Dendritic cell treated with granulocyte-macrophage colony-stimulating factor and Interleukin-4, amounts not matched to agents 40 ng/mL and 50 ng/mL, for 4 days (primary cell): Measurements from ENCODE around the gene KLHL18.
"Not testable (repeated sequence)": the region's sequence is repeated elsewhere in the genome, so short reads cannot be mapped to it uniquely, and the experiment has no call there.

ENCODE experiments used
- H3K27ac Mint-ChIP-seq: one replicate; pipeline ENCODE4 v1.8.0; 2022; ENCODE audit warnings: mild to moderate bottlenecking, mixed read lengths
- H3K27me3 Mint-ChIP-seq: one replicate; pipeline ENCODE4 v1.8.0; 2022; ENCODE audit warnings: mild to moderate bottlenecking, mixed read lengths
- H3K36me3 Mint-ChIP-seq: one replicate; pipeline ENCODE4 v1.8.0; 2022; ENCODE audit warnings: low read depth, mixed read lengths
- H3K4me1 Mint-ChIP-seq: one replicate; pipeline ENCODE4 v1.8.0; 2022; ENCODE audit warnings: low read depth, mixed read lengths
- H3K4me3 Mint-ChIP-seq: one replicate; pipeline ENCODE4 v1.8.0; 2022; ENCODE audit warnings: mild to moderate bottlenecking, moderate library complexity, mixed read lengths
- H3K9me3 Mint-ChIP-seq: one replicate; pipeline ENCODE4 v1.8.0; 2022; ENCODE audit warnings: mixed read lengths
- intact Hi-C: fragments of 100-400 bp; cut with micrococcal nuclease; formaldehyde crosslinking; loops from one replicate; pipeline ENCODE4 v1.15.0; 2022

KLHL18 gene

GRCh38 chr3:47282424-47283192 is at the start of gene KLHL18, which contains the start of gene KIF9:
TSS of gene KLHL18 (plus strand) at chr3:47282944. CDS start at chr3:47282966, 22 bp downstream.
TSS of gene KIF9 (minus strand) at chr3:47282799. CDS start at chr3:47277374, 5,425 bp downstream.
- peak within 1 kb of the TSS; percentile 93 for H3K27ac Mint-ChIP-seq
- intact Hi-C loops: loop anchor here (2.0 kb wide), 3 partner anchors 32 to 98 kb away; partner anchors contain the start of gene PTPN23
- peak within 1 kb of the TSS; percentile 98 for H3K4me3 Mint-ChIP-seq
- no peaks in the 10 kb centered on the region for H3K27me3 Mint-ChIP-seq
- peaks cover 55% of the 10 kb centered on the region for H3K4me1 Mint-ChIP-seq
- H3K9me3 Mint-ChIP-seq: no peaks in the 10 kb centered on the region
- peaks cover 32% of the 10 kb centered on the region for H3K36me3 Mint-ChIP-seq

DNA sequence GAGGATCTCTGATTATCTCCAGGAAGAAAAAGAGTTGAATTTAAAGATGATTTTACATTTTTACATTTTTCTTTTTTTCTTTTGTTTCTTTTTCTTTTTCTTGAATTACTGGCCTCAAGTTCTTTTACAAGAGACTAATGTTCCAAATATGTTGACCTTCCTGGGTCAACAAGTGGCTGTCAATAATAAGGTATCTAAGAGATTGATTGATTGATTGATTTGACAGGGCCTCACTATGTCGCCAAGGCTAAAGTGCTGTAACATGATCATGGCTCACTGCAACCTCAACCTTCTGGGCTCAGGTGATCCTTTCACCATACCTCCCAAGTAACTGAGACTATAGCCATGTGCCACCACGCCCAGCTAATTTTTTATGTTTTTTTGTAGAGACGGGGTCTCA is 44.7 kb upstream of the KLHL18 start:
- intact Hi-C loops: no loop called here
- Mint-ChIP-seq H3K36me3 (no peaks in the 10 kb centered on the region), H3K4me3 (no peak overlapping the region), H3K4me1 (peaks cover under 1% of the 10 kb centered on the region), H3K27ac (no peak overlapping the region), H3K27me3 (no peaks in the 10 kb centered on the region), H3K9me3 (no peaks in the 10 kb centered on the region)

DNA sequence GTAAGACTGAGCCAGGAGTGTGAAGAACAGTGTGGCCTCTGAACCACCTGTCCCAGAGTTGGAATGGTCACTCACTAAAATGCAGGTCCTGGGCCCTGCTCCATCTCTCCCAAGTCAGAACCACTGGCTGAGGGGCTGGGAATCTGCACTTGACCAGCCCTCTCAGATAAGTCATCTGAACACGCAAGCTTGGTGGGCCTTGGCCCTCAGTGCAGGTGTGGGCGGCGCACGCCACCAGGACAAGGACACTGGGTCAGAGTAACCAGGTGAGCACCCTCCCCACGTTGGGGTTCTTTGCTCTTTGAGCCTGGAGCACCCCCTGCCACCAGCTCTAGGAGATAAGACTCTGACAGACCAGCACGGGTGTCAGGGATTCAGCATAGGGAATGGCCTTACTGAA is 42.8 kb upstream of the KLHL18 start:
- intact Hi-C loops: no loop called here
- Mint-ChIP-seq H3K9me3 (no peaks in the 10 kb centered on the region), H3K4me3 (no peak overlapping the region), H3K4me1 (peaks cover 13% of the 10 kb centered on the region), H3K36me3 (no peaks in the 10 kb centered on the region), H3K27ac (no peak overlapping the region), H3K27me3 (no peaks in the 10 kb centered on the region)

DNA sequence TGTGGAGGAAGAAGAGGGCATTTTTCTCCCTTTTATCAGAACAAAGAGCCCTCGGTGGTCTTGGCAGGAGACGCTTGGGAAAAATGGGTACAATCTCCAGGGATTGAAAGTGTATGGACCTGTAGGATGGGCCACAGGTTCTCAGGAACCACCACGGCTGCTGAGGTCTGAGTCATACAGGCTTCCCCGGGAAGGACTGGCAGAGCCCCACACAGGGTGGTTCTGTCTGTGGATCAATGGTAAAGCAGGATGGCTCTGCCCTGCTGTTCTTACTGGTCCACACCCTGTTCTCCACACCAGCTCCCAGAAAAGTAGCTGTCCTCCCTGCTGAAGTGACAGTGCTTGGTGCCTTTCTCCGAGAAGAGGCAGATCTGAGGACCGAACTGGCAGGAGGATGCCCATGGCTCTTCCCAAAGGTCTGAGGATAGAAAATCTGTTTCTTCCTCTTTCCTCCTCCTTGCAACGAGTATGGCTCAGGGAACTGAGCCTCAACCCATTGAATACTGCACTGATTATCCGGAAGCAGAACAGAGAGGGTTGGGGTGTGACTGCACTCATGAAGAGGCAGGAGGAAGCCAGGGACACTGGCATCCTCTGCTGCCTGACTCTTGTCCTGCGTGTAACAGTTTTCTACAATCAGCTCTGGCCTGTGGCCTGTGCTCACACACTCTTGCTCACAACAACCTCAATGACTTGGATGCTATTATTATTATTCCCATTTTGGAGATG is 39.2 kb upstream of the KLHL18 start:
- no peaks in the 10 kb centered on the region for H3K9me3 Mint-ChIP-seq
- no peaks in the 10 kb centered on the region for H3K27me3 Mint-ChIP-seq
- peaks cover 13% of the 10 kb centered on the region for H3K4me1 Mint-ChIP-seq
- H3K27ac Mint-ChIP-seq: no peak overlapping the region
- intact Hi-C loops: no loop called here
- H3K4me3 Mint-ChIP-seq: no peak overlapping the region
- no peaks in the 10 kb centered on the region for H3K36me3 Mint-ChIP-seq

DNA sequence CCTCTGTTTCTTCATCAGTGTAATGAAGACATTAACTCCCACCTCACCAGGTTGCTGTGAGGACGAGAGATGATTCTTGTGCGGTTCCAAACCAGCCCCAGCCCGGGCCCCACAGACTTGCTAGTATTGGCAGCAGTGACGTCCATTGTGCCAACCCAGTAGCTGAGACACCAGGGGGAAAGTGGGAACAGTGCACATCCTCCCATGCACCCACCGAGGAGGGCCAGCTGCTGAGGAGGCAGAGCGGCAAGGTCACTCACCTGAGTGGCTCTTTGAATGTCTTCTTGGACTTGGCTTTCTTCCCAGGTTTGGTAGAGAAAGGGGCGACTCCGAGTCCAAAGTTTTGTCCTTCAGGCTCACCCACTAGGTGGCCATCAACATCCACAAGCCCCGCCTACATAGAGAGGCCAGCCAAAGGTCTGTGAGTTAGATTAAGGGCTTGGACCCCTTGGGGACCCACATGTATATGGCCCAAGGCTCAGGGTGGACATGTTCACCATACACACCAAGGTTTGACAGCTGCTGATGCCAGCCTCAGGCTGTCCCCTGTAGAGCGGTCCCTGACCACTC is 38.1 kb upstream of the KLHL18 start:
- Mint-ChIP-seq H3K27ac (no peak overlapping the region), H3K27me3 (no peaks in the 10 kb centered on the region), H3K4me3 (no peak overlapping the region), H3K4me1 (peaks cover 13% of the 10 kb centered on the region), H3K9me3 (no peaks in the 10 kb centered on the region), H3K36me3 (no peaks in the 10 kb centered on the region)
- intact Hi-C loops: no loop called here

DNA sequence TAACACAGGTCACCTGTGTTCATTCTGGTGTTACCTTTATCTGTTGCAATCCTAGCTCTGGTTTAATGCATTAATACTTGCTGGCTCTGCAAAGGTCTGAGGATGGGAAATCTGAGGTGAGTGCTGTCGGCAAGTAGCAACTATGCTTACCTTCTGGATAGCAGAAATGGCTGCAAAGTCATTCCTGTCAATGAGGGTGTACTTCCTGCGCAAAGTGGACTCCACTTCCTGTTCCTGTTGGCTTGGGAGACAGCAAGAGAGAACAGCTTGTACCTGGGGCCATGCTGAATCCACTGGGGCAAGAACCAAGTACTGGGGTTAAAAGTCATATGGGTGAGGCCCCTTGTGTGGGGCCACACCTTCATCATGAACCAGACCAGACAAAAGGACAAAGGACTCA is 37.5 kb upstream of the KLHL18 start:
- Mint-ChIP-seq H3K27me3 (no peaks in the 10 kb centered on the region), H3K4me1 (peaks cover 14% of the 10 kb centered on the region), H3K27ac (no peak overlapping the region), H3K4me3 (no peak overlapping the region), H3K36me3 (no peaks in the 10 kb centered on the region), H3K9me3 (no peaks in the 10 kb centered on the region)
- intact Hi-C loops: no loop called here

- H3K9me3 Mint-ChIP-seq: no peaks in the 10 kb centered on the region
- H3K4me3 Mint-ChIP-seq: no peak overlapping the region
- H3K36me3 Mint-ChIP-seq: no peaks in the 10 kb centered on the region
- no peak overlapping the region for H3K27ac Mint-ChIP-seq
- intact Hi-C loops: no loop called here
- H3K4me1 Mint-ChIP-seq: peaks cover 20% of the 10 kb centered on the region
- no peaks in the 10 kb centered on the region for H3K27me3 Mint-ChIP-seq
Observed at GRCh38 chr3:47247131-47248064, 35.3 kb upstream of the KLHL18 start.

DNA sequence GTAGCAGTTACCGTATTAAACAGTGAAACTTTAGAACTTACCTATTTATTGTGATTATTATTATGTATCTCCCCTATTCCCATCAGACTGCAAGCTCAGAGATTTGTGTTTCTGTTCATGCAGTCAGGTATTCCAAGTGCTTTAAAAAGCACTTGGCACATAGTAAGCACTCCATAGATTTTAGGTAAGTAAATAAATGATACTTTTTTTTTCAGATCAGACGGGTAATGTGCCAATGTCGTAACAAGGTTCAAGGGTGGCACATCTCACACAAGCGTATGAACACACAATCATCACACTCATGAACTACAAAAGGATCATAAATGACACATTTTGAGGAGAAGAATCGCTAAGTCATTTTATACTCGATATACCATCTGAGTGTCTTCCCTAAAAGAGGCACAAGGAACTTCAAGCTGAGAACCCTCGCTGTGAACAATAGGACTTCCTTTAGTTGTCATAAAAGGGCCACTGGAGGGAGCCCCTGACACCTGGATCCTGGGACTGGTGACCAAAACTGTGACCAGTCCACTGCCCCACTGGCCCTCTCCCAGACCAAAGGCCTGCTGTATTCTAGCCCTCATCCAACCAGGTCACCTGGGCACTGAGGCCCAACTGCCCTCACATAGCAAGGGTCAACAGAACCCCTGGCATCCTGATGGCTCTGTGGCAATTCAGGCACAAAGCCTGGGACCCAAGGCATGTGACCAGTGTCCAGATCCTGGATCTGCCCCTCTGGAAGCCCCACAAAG is 32.3 kb upstream of the KLHL18 start:
- H3K9me3 Mint-ChIP-seq: no peaks in the 10 kb centered on the region
- no peak overlapping the region for H3K4me3 Mint-ChIP-seq
- H3K36me3 Mint-ChIP-seq: no peaks in the 10 kb centered on the region
- intact Hi-C loops: loop anchor here (1.0 kb wide), 1 partner anchor 74 kb away; no protein-coding TSS in a partner anchor
- H3K4me1 Mint-ChIP-seq: peaks cover 7% of the 10 kb centered on the region
- no peak overlapping the region for H3K27ac Mint-ChIP-seq
- H3K27me3 Mint-ChIP-seq: no peaks in the 10 kb centered on the region

DNA sequence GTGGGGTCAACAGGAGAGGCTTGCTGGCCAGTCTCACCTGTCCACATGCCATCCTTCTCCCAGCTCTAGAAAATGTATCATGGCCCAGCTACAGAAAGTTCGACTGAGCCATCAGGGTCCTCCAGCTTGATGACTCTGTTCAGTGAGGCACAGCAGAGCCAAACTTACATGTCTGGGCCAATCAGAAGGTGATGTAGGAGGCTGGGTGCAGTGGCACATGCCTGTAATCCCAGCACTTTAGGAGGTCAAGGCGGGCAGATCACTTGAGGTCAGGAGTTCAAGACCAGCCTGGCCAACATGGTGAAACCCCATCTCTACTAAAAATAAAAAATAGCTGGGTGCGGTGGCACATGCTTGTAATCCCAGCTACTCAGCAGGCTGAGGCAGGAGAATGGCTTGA is 31.7 kb upstream of the KLHL18 start:
- H3K27me3 Mint-ChIP-seq, H3K27ac Mint-ChIP-seq, H3K9me3 Mint-ChIP-seq, H3K4me1 Mint-ChIP-seq, H3K36me3 Mint-ChIP-seq, H3K4me3 Mint-ChIP-seq, intact Hi-C loops: not testable (repeated sequence)

DNA sequence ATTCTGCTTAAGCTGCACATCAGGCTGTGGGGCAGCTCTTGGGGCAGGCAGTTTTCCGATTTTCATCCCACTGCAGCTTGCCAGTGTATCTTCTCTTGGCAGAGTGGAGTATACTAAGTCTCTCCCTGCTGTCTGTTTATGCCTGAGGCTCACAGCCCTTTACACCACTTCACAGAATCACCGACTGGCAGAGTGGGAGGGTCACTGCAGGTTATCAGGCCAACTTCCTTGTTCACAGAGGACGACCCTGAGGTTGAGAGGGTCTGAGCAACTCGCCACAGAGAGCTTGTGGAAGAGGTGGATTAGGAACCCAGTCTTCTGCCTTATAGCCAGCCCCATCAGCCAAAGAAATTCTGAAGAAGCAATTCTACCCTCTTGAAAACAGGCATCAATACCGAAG is 31.1 kb upstream of the KLHL18 start:
- Mint-ChIP-seq H3K4me3 (no peak overlapping the region), H3K4me1 (peaks cover 7% of the 10 kb centered on the region), H3K36me3 (no peaks in the 10 kb centered on the region), H3K27ac (no peak overlapping the region), H3K9me3 (no peaks in the 10 kb centered on the region), H3K27me3 (no peaks in the 10 kb centered on the region)
- intact Hi-C loops: no loop called here

- not testable (repeated sequence) for H3K9me3 Mint-ChIP-seq, H3K4me3 Mint-ChIP-seq
Observed at GRCh38 chr3:47256331-47256730, 26.4 kb upstream of the KLHL18 start.

DNA sequence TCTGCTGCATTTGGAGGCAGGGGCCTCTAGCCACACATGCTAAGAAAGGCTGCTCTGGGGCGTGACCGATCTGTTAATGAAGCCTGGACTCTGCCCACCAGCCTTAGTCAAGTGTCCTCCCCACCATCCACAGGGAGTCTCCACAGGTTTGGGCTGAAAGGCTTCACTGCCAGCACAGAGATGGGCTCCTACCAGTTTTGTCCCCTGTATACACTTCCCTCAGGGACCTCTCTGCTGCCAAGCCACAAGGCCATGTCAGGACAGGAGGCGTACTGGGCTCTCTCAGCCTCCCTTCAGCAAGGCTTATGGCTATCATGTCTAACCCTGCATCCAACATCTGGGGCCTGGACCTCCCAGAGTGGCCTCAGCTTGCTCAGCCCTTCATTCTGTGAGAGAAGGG is 23.6 kb upstream of the KLHL18 start:
- H3K4me3 Mint-ChIP-seq: no peak overlapping the region
- H3K27me3 Mint-ChIP-seq: peaks cover 3% of the 10 kb centered on the region
- no peak overlapping the region for H3K27ac Mint-ChIP-seq
- no peaks in the 10 kb centered on the region for H3K36me3 Mint-ChIP-seq
- H3K4me1 Mint-ChIP-seq: peaks cover 15% of the 10 kb centered on the region
- no peaks in the 10 kb centered on the region for H3K9me3 Mint-ChIP-seq
- intact Hi-C loops: no loop called here

More at GRCh38 chr3:47256331-47256730, 26.4 kb upstream of the KLHL18 start:
- H3K27ac Mint-ChIP-seq, intact Hi-C loops, H3K36me3 Mint-ChIP-seq, H3K27me3 Mint-ChIP-seq: not testable (repeated sequence)
- H3K4me1 Mint-ChIP-seq: peaks cover 11% of the 10 kb centered on the region

- no peaks in the 10 kb centered on the region for H3K9me3 Mint-ChIP-seq
- H3K4me3 Mint-ChIP-seq: no peak overlapping the region
- no peak overlapping the region for H3K27ac Mint-ChIP-seq
- intact Hi-C loops: no loop called here
- peaks cover 24% of the 10 kb centered on the region for H3K4me1 Mint-ChIP-seq
- peaks cover 3% of the 10 kb centered on the region for H3K27me3 Mint-ChIP-seq
- H3K36me3 Mint-ChIP-seq: no peaks in the 10 kb centered on the region
Observed at GRCh38 chr3:47260605-47261004, 22.1 kb upstream of the KLHL18 start.
